H9 (cell line): ENCODE results near the gene DMD. TPM values are rescaled to one million over a fixed set of nuclear protein-coding genes. Genes with fewer than 3 reads are reported as not detected.

Source experiments
- DNase-seq: peaks from one replicate; pipeline ENCODE4 v3.0.0-alpha.2; 2017
- H2AFZ ChIP-seq: one replicate; pipeline ENCODE4 v1.6.1; 2013; ENCODE audit warnings: mild to moderate bottlenecking, low read length, control low read depth, moderate library complexity
- H2AK5ac ChIP-seq: 2 replicates; pipeline ENCODE4 v1.6.1; 2013; ENCODE audit warnings: low read length, control low read depth, mixed read lengths; ENCODE audit not compliant: insufficient read length
- H2BK120ac ChIP-seq: one replicate; pipeline ENCODE4 v1.6.1; 2013; ENCODE audit warnings: low read depth, mild to moderate bottlenecking, low read length, control low read depth, inconsistent platforms; ENCODE audit not compliant: poor library complexity, severe bottlenecking
- H2BK12ac ChIP-seq: 2 replicates; pipeline ENCODE4 v1.6.1; 2013; ENCODE audit warnings: low read length, control low read depth, mixed read lengths, low read depth; ENCODE audit not compliant: insufficient read length
- H2BK15ac ChIP-seq: 2 replicates; pipeline ENCODE4 v1.6.1; 2013; ENCODE audit warnings: low read depth, low read length, control low read depth
- H2BK20ac ChIP-seq: one replicate; pipeline ENCODE4 v1.6.1; 2013; ENCODE audit warnings: low read depth, mild to moderate bottlenecking, low read length, control low read depth, inconsistent platforms; ENCODE audit not compliant: poor library complexity, severe bottlenecking
- H2BK5ac ChIP-seq: 2 replicates; pipeline ENCODE4 v1.6.1; 2013; ENCODE audit warnings: low read length, control low read depth, mixed read lengths; ENCODE audit not compliant: insufficient read length
- H3K14ac ChIP-seq: 2 replicates; pipeline ENCODE4 v1.6.1; 2013; ENCODE audit warnings: low read length, control low read depth; ENCODE audit not compliant: insufficient read depth
- H3K18ac ChIP-seq: 2 replicates; pipeline ENCODE4 v1.6.1; 2013; ENCODE audit warnings: low read depth, mild to moderate bottlenecking, mixed read lengths, low read length, control low read depth; ENCODE audit not compliant: insufficient read length
- H3K23ac ChIP-seq: 2 replicates; pipeline ENCODE4 v1.6.1; 2013; ENCODE audit warnings: low read length, control low read depth, mixed read lengths, low read depth; ENCODE audit not compliant: insufficient read length
- H3K23me2 ChIP-seq: 2 replicates; pipeline ENCODE4 v1.6.1; 2013; ENCODE audit warnings: low read depth, mild to moderate bottlenecking, mixed read lengths, low read length, control low read depth; ENCODE audit not compliant: insufficient read length, poor library complexity, severe bottlenecking
- H3K27ac ChIP-seq: 2 replicates; pipeline ENCODE4 v1.5.1; 2013; ENCODE audit warnings: low read length, control low read depth, mixed read lengths, low read depth; ENCODE audit not compliant: insufficient read length
- H3K27me3 ChIP-seq: 2 replicates; pipeline ENCODE4 v1.6.1; 2013; ENCODE audit warnings: low read length, control low read depth, inconsistent platforms; ENCODE audit not compliant: insufficient read depth
- H3K4ac ChIP-seq: 2 replicates; pipeline ENCODE4 v1.6.1; 2013; ENCODE audit warnings: low read depth, mild to moderate bottlenecking, control low read depth, inconsistent platforms, low read length, moderate library complexity
- H3K4me1 ChIP-seq: 2 replicates; pipeline ENCODE4 v1.6.1; 2013; ENCODE audit warnings: low read length, control low read depth, inconsistent platforms; ENCODE audit not compliant: insufficient read depth
- H3K4me2 ChIP-seq: 2 replicates; pipeline ENCODE4 v1.6.1; 2013; ENCODE audit warnings: low read length, control low read depth, mixed read lengths; ENCODE audit not compliant: insufficient read length, insufficient read depth
- H3K56ac ChIP-seq: 2 replicates; pipeline ENCODE4 v1.6.1; 2013; ENCODE audit warnings: low read depth, mild to moderate bottlenecking, mixed read lengths, low read length, control low read depth; ENCODE audit not compliant: insufficient read length
- H3K79me1 ChIP-seq: 2 replicates; pipeline ENCODE4 v1.6.1; 2013; ENCODE audit warnings: low read depth, mild to moderate bottlenecking, moderate library complexity, low read length, control low read depth, inconsistent platforms; ENCODE audit not compliant: insufficient read depth, poor library complexity, severe bottlenecking
- H3K79me2 ChIP-seq: 2 replicates; pipeline ENCODE4 v1.6.1; 2013; ENCODE audit warnings: low read length, control low read depth, inconsistent platforms; ENCODE audit not compliant: insufficient read depth
- H3K9ac ChIP-seq: 2 replicates; pipeline ENCODE4 v1.6.1; 2013; ENCODE audit warnings: low read length, control low read depth, mixed read lengths; ENCODE audit not compliant: insufficient read length; ENCODE audit errors: extremely low read depth
- H3K9me3 ChIP-seq: one replicate; pipeline ENCODE4 v1.6.1; 2013; ENCODE audit warnings: low read depth, low read length, inconsistent platforms; ENCODE audit not compliant: control insufficient read depth
- H3T11ph ChIP-seq: one replicate; pipeline ENCODE4 v1.6.1; 2013; ENCODE audit warnings: mild to moderate bottlenecking, low read length, control low read depth, inconsistent platforms
- H4K20me1 ChIP-seq: one replicate; pipeline ENCODE4 v1.6.1; 2013; ENCODE audit not compliant: control insufficient read depth, insufficient read length, insufficient read depth
- H4K5ac ChIP-seq: 2 replicates; pipeline ENCODE4 v1.6.1; 2013; ENCODE audit warnings: low read depth, mild to moderate bottlenecking, mixed read lengths, low read length, control low read depth; ENCODE audit not compliant: insufficient read length
- H4K8ac ChIP-seq: replicated peaks from 2 replicates; pipeline ENCODE4 v1.6.1; 2013; ENCODE audit warnings: low read length, control low read depth, mixed read lengths, low read depth; ENCODE audit not compliant: insufficient read length
- H4K91ac ChIP-seq: 2 replicates; pipeline ENCODE4 v1.6.1; 2013; ENCODE audit warnings: low read depth, mild to moderate bottlenecking, moderate library complexity, mixed read lengths, low read length, control low read depth; ENCODE audit not compliant: insufficient read length
- H3K27ac Mint-ChIP-seq, 3 experiments: 2 replicates in 2 of 3; 3 replicates in 1 of 3; pipeline ENCODE4 v1.8.0; 2020 to 2021; ENCODE audit warnings: mixed read lengths in 3 of 3, mild to moderate bottlenecking in 1 of 3, moderate library complexity in 1 of 3
- H3K27me3 Mint-ChIP-seq: 2 replicates; pipeline ENCODE4 v1.8.0; 2021; ENCODE audit warnings: low read depth, mild to moderate bottlenecking, moderate library complexity, mixed read lengths
- H3K36me3 Mint-ChIP-seq, 3 experiments: 2 replicates in 2 of 3; 3 replicates in 1 of 3; pipeline ENCODE4 v1.8.0; 2020 to 2021; ENCODE audit warnings: low read depth in 3 of 3, mixed read lengths in 3 of 3; ENCODE audit not compliant: insufficient read depth in 1 of 3
- H3K4me1 Mint-ChIP-seq, 2 experiments: 2 replicates each; pipeline ENCODE4 v1.8.0; 2020; ENCODE audit warnings: mixed read lengths in 2 of 2
- H3K4me3 Mint-ChIP-seq, 2 experiments: 2 replicates in 1 of 2; 3 replicates in 1 of 2; pipeline ENCODE4 v1.8.0; 2020 to 2021; ENCODE audit warnings: mild to moderate bottlenecking in 2 of 2, mixed read lengths in 2 of 2, moderate library complexity in 1 of 2
- H3K9me3 Mint-ChIP-seq, 2 experiments: 2 replicates in 1 of 2; 3 replicates in 1 of 2; pipeline ENCODE4 v1.8.0; 2020; ENCODE audit warnings: mild to moderate bottlenecking in 2 of 2, mixed read lengths in 2 of 2, moderate library complexity in 1 of 2
- CTCF ChIP-seq: fragments of 200-600 bp; sonication (generic); conservative IDR thresholded peaks from 3 replicates; pipeline ENCODE4 v1.8.0; 2021; ENCODE audit warnings: antibody characterized with exemption, mild to moderate bottlenecking
- WGBS: extraction: QIAGEN DNeasy Blood & Tissue Kit; methylation state at CpG from one replicate; pipeline ENCODE4 v1.1.7; 2013; ENCODE audit warnings: missing lambda C conversion rate, low lambda C conversion rate, mixed read lengths; ENCODE audit not compliant: insufficient read length; ENCODE audit errors: extremely low coverage; 5-methylcytosine and 5-hydroxymethylcytosine counted together
- total RNA-seq: library from RNA; stranded (reverse); gene quantifications from 2 replicates; pipeline ENCODE4 v1.2.1, GENCODE V29; 2021

DMD gene
- total RNA-seq, 1 experiment from 2014 or later: 3.8 TPM

GRCh38 chrX:31178769-31179125 is 2032.6 kb downstream of the DMD start:
- H3K4me1 Mint-ChIP-seq: no peaks in the 10 kb centered on the region
- no peak overlapping the region for H3T11ph ChIP-seq
- H2AFZ ChIP-seq: no peak overlapping the region
- H3K9me3 Mint-ChIP-seq: peaks cover 35 to 59% of the 10 kb centered on the region in 2 experiments
- no peak for DNase-seq
- no peak overlapping the region for H2BK5ac ChIP-seq
- no peak overlapping the region for H3K4me2 ChIP-seq
- no peak overlapping the region for H2BK120ac ChIP-seq
- no peaks in the 10 kb centered on the region for H3K27me3 ChIP-seq
- no peak overlapping the region for H4K91ac ChIP-seq
- no peak overlapping the region for H3K18ac ChIP-seq
- no peak overlapping the region for H3K23ac ChIP-seq
- no peaks in the 10 kb centered on the region for H3K23me2 ChIP-seq
- no peak overlapping the region for H3K27ac ChIP-seq
- no peaks in the 10 kb centered on the region for H3K27me3 Mint-ChIP-seq
- H3K36me3 Mint-ChIP-seq: peaks cover 6 to 24% (median 8%) of the 10 kb centered on the region in 3 experiments; a peak in 6 of 7 replicates
- H4K8ac ChIP-seq: no peak overlapping the region
- no peaks in the 10 kb centered on the region for H3K9me3 ChIP-seq
- H3K56ac ChIP-seq: no peak overlapping the region
- no peaks in the 10 kb centered on the region for H3K79me2 ChIP-seq
- H3K4me3 Mint-ChIP-seq: no peak overlapping the region
- H2AK5ac ChIP-seq: no peak overlapping the region
- H3K4me1 ChIP-seq: no peaks in the 10 kb centered on the region
- no peaks in the 10 kb centered on the region for H4K20me1 ChIP-seq
- no peak overlapping the region for H3K27ac Mint-ChIP-seq
- no CpG with 5 or more reads among the region's 2 CpGs for WGBS
- no peak overlapping the region for H2BK15ac ChIP-seq
- no peak overlapping the region for H4K5ac ChIP-seq
- H3K9ac ChIP-seq: no peak overlapping the region
- TF ChIP-seq CTCF: no peak
- no peak overlapping the region for H2BK12ac ChIP-seq
- no peak overlapping the region for H3K4ac ChIP-seq
- H2BK20ac ChIP-seq: no peak overlapping the region
- no peaks in the 10 kb centered on the region for H3K79me1 ChIP-seq
- no peak overlapping the region for H3K14ac ChIP-seq
